SK-N-SH treated with all-trans-retinoic acid at 6 μM for 48 hours (cell line): Measurements from ENCODE around the gene PAQR9.

Experiments used
- ATAC-seq: fragments of 200-7000 bp; cut with Tn5 transposase; 3 replicates; pipeline ENCODE4 v1.9.1; 2020; ENCODE audit warnings: mild to moderate bottlenecking, moderate library complexity
- ARNTL ChIP-seq: fragments of 450-650 bp; formaldehyde crosslinking; IDR thresholded peaks from 2 replicates; pipeline ENCODE4 v1.5.0; 2020; ENCODE audit warnings: low read depth, mild to moderate bottlenecking, moderate library complexity, borderline replicate concordance
- BACH2 ChIP-seq: fragments of 250-450 bp; sonication (Bioruptor Pico); IDR thresholded peaks from 2 replicates; pipeline ENCODE4 v1.9.0; 2021; ENCODE audit warnings: mild to moderate bottlenecking, borderline replicate concordance
- CSDC2 ChIP-seq: fragments of 250-450 bp; sonication (Bioruptor Pico); IDR thresholded peaks from 2 replicates; pipeline ENCODE4 v1.5.0; 2020; ENCODE audit warnings: mild to moderate bottlenecking, moderate library complexity
- ESRRG ChIP-seq: fragments of 250-450 bp; sonication (Bioruptor Pico); IDR thresholded peaks from 2 replicates; pipeline ENCODE4 v1.6.1; 2021; ENCODE audit warnings: mild to moderate bottlenecking
- GLIS3 ChIP-seq: fragments of 250-450 bp; sonication (Bioruptor Pico); IDR thresholded peaks from 2 replicates; pipeline ENCODE4 v1.5.0; 2020; ENCODE audit warnings: mild to moderate bottlenecking, moderate library complexity
- ISL1 ChIP-seq: fragments of 250-450 bp; sonication (Bioruptor Pico); IDR thresholded peaks from 2 replicates; pipeline ENCODE4 v2.1.2; 2022; ENCODE audit warnings: mild to moderate bottlenecking, moderate library complexity
- OSR1 ChIP-seq: fragments of 250-450 bp; sonication (Bioruptor Pico); IDR thresholded peaks from 2 replicates; pipeline ENCODE4 v1.8.0; 2022; ENCODE audit warnings: moderate library complexity, mild to moderate bottlenecking, inconsistent platforms
- PPARA ChIP-seq: fragments of 250-450 bp; sonication (Bioruptor Pico); IDR thresholded peaks from 2 replicates; pipeline ENCODE4 v1.5.0; 2020; ENCODE audit warnings: mild to moderate bottlenecking, borderline replicate concordance
- RARB ChIP-seq: fragments of 250-450 bp; sonication (Bioruptor Pico); IDR thresholded peaks from 2 replicates; pipeline ENCODE4 v1.8.0; 2021; ENCODE audit warnings: mild to moderate bottlenecking, moderate library complexity
- SNAI2 ChIP-seq: fragments of 250-450 bp; sonication (Bioruptor Pico); IDR thresholded peaks from 2 replicates; pipeline ENCODE4 v1.5.0; 2020; ENCODE audit warnings: mild to moderate bottlenecking, moderate library complexity
- TCF4 ChIP-seq: fragments of 250-450 bp; sonication (Bioruptor Pico); IDR thresholded peaks from 2 replicates; pipeline ENCODE4 v1.8.0; 2021; ENCODE audit warnings: mild to moderate bottlenecking, moderate library complexity, borderline replicate concordance
- TOX ChIP-seq: fragments of 250-450 bp; sonication (Bioruptor Pico); IDR thresholded peaks from 2 replicates; pipeline ENCODE4 v1.8.0; 2021; ENCODE audit warnings: mild to moderate bottlenecking, moderate library complexity, borderline replicate concordance
- ZC3H10 ChIP-seq: fragments of 250-450 bp; sonication (Bioruptor Pico); IDR thresholded peaks from 2 replicates; pipeline ENCODE4 v1.5.1; 2021; ENCODE audit warnings: mild to moderate bottlenecking, moderate library complexity
- ZFP3 ChIP-seq: fragments of 250-450 bp; sonication (Bioruptor Pico); IDR thresholded peaks from 2 replicates; pipeline ENCODE4 v1.5.0; 2020; ENCODE audit warnings: mild to moderate bottlenecking, moderate library complexity
- ZFP30 ChIP-seq: fragments of 450-650 bp; formaldehyde crosslinking; IDR thresholded peaks from 2 replicates; pipeline ENCODE4 v1.5.0; 2022; ENCODE audit warnings: mild to moderate bottlenecking, moderate library complexity
- ZNF565 ChIP-seq: fragments of 450-650 bp; formaldehyde crosslinking; conservative IDR thresholded peaks from 2 replicates; pipeline ENCODE4 v1.5.0; 2020; ENCODE audit warnings: low read depth, mild to moderate bottlenecking, moderate library complexity
- ZNF70 ChIP-seq: fragments of 450-650 bp; formaldehyde crosslinking; IDR thresholded peaks from 2 replicates; pipeline ENCODE4 v1.5.0; 2020; ENCODE audit warnings: mild to moderate bottlenecking, moderate library complexity
- TF ChIP-seq, protein P1 (sequence below): fragments of 250-450 bp; sonication (Bioruptor Pico); IDR thresholded peaks from 2 replicates; pipeline ENCODE4 v1.5.1; 2020; ENCODE audit warnings: low read depth, mild to moderate bottlenecking, moderate library complexity
- TF ChIP-seq, protein P2 (sequence below): fragments of 250-450 bp; sonication (Bioruptor Pico); IDR thresholded peaks from 2 replicates; pipeline ENCODE4 v1.5.0; 2020; ENCODE audit warnings: mild to moderate bottlenecking, moderate library complexity
- TF ChIP-seq, protein P3 (sequence below): fragments of 250-450 bp; sonication (Bioruptor Pico); IDR thresholded peaks from 2 replicates; pipeline ENCODE4 v1.5.1; 2021; ENCODE audit warnings: mild to moderate bottlenecking, moderate library complexity
- TF ChIP-seq, protein P4 (sequence below): fragments of 250-450 bp; sonication (Bioruptor Pico); IDR thresholded peaks from 2 replicates; pipeline ENCODE4 v1.8.0; 2020; ENCODE audit warnings: mild to moderate bottlenecking, moderate library complexity, borderline replicate concordance

PAQR9 gene

DNA sequence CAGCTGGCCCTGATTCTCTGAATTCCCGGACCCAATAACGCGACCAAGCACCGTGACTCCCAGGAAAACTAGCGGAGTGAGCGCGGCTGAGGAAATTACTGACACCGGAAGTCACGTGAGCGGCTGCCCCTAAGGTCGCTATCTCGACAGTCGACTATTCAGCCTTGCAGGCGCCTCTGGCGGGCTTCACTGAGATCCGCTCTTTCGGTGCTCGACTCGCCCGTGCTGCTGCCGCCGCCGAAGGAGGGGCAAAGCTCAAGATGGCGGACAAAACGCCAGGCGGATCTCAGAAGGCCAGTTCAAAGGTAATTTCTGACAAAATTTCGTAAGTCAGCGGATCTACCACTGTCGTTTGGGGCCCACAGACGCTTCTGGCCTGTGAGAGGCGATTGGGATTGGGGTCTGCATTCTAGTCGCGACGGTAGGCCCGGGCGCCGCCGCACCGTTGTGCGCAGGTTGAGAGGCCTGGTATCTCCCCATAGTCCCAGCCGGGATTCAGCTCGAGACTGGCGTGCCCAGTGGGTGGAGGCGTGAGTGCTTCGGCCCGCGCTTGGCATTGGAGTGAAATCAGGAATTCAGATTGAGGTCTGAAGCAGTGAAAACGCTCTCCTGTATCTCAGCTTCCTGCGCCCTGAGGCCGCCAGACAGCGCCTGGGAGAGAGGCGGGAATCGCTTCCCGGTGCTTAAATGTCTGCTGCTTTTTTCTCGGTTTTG is 38.1 kb upstream of the PAQR9 start, which contains the start of gene U2SURP:
U2SURP (plus strand) TSS at position 202 of the 714 bp plus-strand sequence; CDS start at position 261, 59 bp downstream.
- peak; percentile 89 for ATAC-seq

DNA sequence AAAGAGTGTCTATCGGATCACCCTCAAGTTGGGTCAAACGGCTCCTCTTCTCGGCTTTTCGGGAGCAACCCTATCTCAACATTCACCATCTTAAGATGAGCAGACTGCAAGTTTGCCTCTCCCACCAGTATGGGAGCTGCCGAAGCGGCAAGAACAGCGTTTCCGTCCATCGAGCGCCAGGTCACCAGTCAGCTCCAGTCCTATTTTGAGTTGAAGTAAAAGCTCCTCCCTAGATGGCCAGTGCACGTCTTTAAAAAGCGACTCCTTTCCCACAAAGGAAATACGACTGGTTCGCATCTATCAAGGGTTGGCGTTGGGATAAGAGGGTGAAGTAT is 37.5 kb upstream of the PAQR9 start:
- TF ChIP-seq ZNF70 (CRISPR knock-in tag): 0 out of 2 replicates have a peak, but pooled peaks have one; percentile 13
- TF ChIP-seq ZFP3: no peak
- peak; percentile 76; the same call in 2 of the 3 replicates for ATAC-seq

More for the DNA sequence above, 38.1 kb upstream of the PAQR9 start, which contains the start of gene U2SURP:
- TF ChIP-seq, protein P1, sequence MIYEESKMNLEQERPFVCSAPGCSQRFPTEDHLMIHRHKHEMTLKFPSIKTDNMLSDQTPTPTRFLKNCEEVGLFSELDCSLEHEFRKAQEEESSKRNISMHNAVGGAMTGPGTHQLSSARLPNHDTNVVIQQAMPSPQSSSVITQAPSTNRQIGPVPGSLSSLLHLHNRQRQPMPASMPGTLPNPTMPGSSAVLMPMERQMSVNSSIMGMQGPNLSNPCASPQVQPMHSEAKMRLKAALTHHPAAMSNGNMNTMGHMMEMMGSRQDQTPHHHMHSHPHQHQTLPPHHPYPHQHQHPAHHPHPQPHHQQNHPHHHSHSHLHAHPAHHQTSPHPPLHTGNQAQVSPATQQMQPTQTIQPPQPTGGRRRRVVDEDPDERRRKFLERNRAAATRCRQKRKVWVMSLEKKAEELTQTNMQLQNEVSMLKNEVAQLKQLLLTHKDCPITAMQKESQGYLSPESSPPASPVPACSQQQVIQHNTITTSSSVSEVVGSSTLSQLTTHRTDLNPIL (CRISPR knock-in tag): no peak
- 0 out of 2 replicates have a peak, but pooled peaks have one; percentile 7 for TF ChIP-seq ESRRG
- TF ChIP-seq, all 23 proteins: peak for 1

DNA sequence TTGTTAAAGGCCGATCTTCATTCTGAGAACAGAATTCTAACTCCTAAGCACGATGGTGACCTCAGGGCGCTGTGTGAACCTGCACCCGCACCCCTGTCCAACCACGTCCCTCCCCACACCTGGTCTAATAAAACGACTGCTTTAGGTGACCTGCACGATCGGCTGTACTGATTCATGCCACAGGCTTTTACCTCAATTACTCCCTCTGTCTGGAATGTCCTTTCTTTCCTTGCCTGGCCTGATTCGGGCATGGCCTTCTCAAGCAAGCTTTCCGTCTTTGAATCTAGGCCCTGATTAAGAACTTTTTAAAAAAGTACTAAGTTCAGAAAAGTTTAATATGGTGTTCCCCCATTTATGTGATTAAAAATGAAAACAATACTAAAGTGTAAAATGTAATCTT is 37.1 kb upstream of the PAQR9 start:
- ATAC-seq: peak; percentile 8; the same call in 2 of the 3 replicates
- TF ChIP-seq, protein P2, sequence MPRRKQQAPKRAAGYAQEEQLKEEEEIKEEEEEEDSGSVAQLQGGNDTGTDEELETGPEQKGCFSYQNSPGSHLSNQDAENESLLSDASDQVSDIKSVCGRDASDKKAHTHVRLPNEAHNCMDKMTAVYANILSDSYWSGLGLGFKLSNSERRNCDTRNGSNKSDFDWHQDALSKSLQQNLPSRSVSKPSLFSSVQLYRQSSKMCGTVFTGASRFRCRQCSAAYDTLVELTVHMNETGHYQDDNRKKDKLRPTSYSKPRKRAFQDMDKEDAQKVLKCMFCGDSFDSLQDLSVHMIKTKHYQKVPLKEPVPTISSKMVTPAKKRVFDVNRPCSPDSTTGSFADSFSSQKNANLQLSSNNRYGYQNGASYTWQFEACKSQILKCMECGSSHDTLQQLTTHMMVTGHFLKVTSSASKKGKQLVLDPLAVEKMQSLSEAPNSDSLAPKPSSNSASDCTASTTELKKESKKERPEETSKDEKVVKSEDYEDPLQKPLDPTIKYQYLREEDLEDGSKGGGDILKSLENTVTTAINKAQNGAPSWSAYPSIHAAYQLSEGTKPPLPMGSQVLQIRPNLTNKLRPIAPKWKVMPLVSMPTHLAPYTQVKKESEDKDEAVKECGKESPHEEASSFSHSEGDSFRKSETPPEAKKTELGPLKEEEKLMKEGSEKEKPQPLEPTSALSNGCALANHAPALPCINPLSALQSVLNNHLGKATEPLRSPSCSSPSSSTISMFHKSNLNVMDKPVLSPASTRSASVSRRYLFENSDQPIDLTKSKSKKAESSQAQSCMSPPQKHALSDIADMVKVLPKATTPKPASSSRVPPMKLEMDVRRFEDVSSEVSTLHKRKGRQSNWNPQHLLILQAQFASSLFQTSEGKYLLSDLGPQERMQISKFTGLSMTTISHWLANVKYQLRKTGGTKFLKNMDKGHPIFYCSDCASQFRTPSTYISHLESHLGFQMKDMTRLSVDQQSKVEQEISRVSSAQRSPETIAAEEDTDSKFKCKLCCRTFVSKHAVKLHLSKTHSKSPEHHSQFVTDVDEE (CRISPR knock-in tag): no peak
- TF ChIP-seq ZNF565: no peak
- TF ChIP-seq, protein P1 (CRISPR knock-in tag): no peak
- no peak for TF ChIP-seq RARB
- TF ChIP-seq SNAI2 (CRISPR knock-in tag): no peak
- no peak for TF ChIP-seq GLIS3 (CRISPR knock-in tag)
- TF ChIP-seq CSDC2: no peak
- TF ChIP-seq OSR1: no peak
- TF ChIP-seq ARNTL (CRISPR knock-in tag): no peak
- no peak for TF ChIP-seq ZC3H10 (CRISPR knock-in tag)
- TF ChIP-seq ZFP30 (CRISPR knock-in tag): no peak
- TF ChIP-seq, protein P3, sequence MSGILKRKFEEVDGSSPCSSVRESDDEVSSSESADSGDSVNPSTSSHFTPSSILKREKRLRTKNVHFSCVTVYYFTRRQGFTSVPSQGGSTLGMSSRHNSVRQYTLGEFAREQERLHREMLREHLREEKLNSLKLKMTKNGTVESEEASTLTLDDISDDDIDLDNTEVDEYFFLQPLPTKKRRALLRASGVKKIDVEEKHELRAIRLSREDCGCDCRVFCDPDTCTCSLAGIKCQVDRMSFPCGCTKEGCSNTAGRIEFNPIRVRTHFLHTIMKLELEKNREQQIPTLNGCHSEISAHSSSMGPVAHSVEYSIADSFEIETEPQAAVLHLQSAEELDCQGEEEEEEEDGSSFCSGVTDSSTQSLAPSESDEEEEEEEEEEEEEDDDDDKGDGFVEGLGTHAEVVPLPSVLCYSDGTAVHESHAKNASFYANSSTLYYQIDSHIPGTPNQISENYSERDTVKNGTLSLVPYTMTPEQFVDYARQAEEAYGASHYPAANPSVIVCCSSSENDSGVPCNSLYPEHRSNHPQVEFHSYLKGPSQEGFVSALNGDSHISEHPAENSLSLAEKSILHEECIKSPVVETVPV (CRISPR knock-in tag): no peak
- no peak for TF ChIP-seq ISL1 (CRISPR knock-in tag)
- TF ChIP-seq, protein P4, sequence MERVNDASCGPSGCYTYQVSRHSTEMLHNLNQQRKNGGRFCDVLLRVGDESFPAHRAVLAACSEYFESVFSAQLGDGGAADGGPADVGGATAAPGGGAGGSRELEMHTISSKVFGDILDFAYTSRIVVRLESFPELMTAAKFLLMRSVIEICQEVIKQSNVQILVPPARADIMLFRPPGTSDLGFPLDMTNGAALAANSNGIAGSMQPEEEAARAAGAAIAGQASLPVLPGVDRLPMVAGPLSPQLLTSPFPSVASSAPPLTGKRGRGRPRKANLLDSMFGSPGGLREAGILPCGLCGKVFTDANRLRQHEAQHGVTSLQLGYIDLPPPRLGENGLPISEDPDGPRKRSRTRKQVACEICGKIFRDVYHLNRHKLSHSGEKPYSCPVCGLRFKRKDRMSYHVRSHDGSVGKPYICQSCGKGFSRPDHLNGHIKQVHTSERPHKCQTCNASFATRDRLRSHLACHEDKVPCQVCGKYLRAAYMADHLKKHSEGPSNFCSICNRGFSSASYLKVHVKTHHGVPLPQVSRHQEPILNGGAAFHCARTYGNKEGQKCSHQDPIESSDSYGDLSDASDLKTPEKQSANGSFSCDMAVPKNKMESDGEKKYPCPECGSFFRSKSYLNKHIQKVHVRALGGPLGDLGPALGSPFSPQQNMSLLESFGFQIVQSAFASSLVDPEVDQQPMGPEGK (CRISPR knock-in tag): no peak
- TF ChIP-seq BACH2: no peak
- TF ChIP-seq ZNF70 (CRISPR knock-in tag): no peak
- TF ChIP-seq, all 23 proteins: peak for 0

DNA sequence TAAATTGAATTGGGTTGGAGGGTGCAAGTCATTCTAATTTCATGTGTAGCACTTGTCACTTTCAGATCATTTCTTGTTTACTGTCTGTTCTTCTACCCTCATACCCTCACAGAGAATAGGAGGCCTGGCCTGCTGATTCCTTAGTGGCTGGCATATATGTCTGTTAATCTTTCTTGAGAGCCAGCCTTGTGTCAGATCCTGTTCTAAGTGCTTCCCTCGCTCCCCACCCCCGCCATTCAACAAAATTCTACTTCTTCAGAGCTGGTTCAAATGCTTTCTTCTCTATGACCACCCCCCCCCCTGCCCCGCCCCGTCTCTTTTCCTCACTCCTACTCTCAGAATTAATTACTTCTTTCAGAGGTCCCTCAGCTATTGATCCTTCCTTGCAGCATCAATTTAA is 36.4 kb upstream of the PAQR9 start:
- ATAC-seq: no peak
- TF ChIP-seq, protein P1 (CRISPR knock-in tag): no peak
- TF ChIP-seq TCF4 (CRISPR knock-in tag) (no peak), SNAI2 (CRISPR knock-in tag) (no peak), OSR1 (no peak), ISL1 (CRISPR knock-in tag) (no peak), GLIS3 (CRISPR knock-in tag) (no peak), ZFP30 (CRISPR knock-in tag) (no peak), ESRRG (no peak), ZNF70 (CRISPR knock-in tag) (no peak), ZC3H10 (CRISPR knock-in tag) (no peak), BACH2 (no peak), TOX (CRISPR knock-in tag) (no peak), ARNTL (CRISPR knock-in tag) (no peak), PPARA (CRISPR knock-in tag) (no peak), ZNF565 (no peak), ZFP3 (no peak)
- TF ChIP-seq, protein P3 (CRISPR knock-in tag): no peak
